C1 segment of cervical spinal cord (tissue), 14 donors: Measurements from ENCODE around the gene KCNG3.
"Not testable (repeated sequence)": the region's sequence is repeated elsewhere in the genome, so short reads cannot be mapped to it uniquely, and the experiment has no call there.

Experiments used
- DNase-seq, 14 donors: peaks; one replicate each; lab custom pipeline; 2025; lab: John Stamatoyannopoulos, UW

The KCNG3 gene

GRCh38 chr2:42430188-42430587 lies 63.6 kb downstream of the KCNG3 start:
- DNase-seq: no peak

- no peak for DNase-seq
Observed at GRCh38 chr2:42429352-42429751, 64.4 kb downstream of the KCNG3 start.

DNA sequence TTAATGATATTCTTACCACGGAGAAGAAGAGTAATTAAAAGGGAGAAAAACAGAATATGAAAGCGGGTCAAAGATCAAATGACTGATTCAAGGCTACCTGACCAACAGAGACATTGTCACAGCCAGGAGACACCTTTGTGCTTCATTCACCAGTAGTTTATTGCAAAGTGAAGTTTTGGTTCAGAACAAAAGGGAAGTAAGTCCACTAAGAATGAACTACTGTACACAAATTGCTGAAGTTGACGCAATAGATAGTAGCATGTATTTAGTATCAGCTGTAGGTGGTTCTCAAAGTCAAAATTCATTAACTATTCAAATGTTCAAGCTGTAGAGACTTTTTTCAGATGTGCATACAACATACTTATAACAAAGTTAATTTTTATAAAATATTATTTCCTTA lies 68.1 kb downstream of the KCNG3 start:
- DNase-seq: no peak

DNA sequence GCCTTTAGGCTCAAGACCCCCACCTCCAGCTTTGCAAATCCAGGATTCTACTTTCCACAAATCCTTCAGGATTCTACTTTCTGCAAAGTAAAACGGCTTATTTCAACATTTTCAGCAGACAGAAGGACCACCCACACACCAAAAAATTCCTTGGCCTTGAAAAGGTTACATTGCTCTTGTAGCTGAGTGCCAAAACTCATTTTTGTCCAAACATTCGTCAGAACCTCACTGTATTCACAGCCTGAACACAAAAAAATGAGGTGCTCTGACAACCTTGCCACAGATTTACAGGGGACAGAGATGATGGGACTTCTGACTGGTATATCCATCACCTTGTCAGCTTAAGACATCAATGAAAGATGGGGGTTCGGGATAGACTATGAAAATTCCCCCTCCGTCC lies 69.7 kb downstream of the KCNG3 start:
- no peak for DNase-seq

DNA sequence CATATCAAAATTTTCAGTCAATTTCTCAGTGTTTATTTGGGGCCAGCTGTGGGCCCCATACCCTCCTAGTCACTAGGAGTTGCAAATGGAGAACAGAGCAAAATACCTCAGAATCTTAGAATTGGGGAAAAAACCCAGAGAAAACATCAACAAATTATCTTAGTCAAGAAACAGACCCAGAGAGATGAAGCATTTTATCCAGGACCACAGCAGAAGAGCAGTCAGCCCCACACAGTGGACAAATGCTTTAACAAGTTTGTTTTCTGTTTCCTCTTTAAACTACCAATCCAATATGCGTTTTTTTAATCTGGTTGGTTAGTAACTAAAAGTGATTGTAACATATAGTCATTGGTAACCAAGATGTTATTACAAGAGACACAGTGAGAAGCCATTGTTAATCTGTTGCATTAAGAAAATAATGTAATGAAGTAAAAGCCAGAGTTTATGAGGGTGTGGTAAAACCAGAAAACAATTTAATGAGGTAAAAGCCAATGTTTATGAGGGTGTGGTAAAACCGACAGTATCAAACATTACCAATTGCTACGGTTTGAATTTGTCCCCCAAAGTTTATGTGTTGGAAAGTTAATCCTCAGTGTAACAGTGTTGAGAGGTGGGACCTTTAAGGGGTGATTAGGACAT lies 72.1 kb downstream of the KCNG3 start:
- DNase-seq: no peak

DNA sequence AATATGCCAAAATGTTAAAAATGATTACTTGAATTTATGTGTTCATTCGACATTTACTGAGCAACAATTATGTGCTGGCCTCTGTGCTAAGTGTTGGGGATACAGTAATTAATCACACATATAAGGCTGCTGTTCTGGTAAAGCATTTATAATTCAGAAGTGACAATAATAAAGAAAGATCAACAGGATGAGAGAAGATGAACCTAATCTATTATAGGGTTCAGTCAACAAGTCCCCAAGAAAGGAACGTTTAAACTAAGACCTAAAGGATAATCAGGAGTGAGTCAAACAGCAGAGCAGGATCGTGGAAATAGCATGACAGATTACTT lies 72.7 kb downstream of the KCNG3 start:
- DNase-seq: no peak

DNA sequence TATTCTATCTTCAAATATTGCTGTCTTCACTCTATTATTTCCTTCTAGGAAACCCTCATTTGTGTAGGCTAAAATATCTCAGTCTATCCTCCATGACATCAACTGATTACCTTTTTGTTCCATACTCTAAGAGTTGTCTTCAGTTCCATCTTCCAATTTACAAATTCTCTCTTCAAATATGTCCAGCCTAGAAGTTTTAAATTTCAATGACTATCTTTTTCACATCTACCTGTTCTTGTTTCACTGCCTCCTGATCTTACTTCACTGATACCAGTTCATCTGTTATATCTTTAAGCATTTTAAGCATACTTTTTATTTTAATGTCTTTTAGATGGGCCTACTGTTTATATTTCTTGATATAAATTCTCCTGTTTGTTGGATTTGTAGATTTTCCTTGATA lies 79.1 kb downstream of the KCNG3 start:
- DNase-seq: no peak

DNA sequence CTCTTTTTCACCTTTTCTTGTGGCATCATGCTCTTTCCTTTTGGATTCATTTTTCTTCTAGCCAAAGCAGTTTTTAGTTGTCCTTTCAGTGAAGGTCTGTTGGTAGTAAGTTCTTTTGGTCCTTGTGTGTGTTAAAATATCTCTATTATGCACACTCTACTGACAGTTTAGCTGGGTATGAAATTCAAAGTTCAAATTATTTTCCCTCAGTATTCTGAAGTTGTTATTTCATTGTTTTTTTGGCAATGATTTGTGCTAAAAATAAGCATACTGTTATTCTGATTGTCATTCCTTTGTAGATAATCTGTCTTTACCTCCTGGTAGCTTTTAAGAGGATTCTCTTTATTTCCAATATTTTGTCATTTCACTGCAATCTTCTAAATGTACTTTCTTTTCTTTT lies 79.6 kb downstream of the KCNG3 start:
- DNase-seq: no peak

DNA sequence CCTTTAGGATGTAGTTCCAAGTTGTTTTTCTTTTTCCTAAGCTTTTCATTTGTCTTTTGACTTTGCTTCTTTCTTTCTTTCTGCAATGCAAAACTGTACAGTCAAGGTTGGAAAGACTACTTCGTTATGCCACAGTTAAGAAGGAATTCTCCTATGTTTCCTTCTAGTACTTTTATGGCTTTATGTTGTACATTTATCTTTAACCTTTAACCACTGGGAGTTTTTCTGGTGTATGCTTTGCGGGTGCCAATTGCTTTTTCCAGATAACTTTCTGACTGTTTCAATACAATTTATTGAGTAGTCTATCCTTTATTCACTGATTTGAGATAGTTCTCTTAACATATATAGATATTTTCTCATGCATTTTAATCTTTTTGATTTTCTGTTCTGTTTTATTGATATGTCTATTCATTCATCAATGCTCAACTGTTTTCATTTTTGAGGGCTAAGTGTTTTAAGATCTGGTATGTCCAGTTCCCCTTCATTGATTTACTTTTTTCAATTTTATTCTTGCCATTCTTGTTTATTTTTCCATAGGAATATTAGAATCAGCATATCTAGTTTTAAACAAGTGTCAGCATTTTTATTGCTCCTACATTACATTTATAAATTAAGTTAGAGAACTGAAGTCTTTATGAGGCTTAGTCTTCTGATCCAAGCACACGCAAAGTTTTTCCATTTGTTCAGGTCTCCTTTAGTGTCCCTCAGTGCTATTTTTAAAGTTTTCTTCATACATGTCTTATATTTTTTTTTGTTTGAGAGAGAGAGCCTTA lies 82.9 kb downstream of the KCNG3 start:
- DNase-seq: no peak

DNA sequence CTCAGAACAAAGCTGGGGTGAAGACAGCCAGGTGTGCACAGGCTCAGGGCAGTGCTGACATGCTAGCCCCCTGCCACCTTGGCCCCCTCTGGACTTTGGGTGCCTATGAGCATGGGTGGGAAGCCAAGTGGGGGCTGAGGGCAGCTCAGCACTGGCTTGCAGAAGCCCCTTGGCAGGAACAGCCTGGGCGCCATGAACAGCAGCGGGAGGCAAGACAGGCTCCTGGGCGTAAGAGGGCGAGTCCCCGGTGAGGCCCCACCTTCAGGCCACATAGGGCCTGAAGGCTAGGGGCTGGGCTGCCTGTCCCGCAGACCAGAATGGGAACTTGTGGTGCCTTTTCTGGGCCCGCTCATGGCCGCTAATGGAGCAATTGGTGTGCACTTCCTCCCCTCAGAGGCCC lies 85.8 kb downstream of the KCNG3 start:
- DNase-seq: no peak

GRCh38 chr2:42407476-42407875 lies 86.3 kb downstream of the KCNG3 start:
- DNase-seq: no peak

DNA sequence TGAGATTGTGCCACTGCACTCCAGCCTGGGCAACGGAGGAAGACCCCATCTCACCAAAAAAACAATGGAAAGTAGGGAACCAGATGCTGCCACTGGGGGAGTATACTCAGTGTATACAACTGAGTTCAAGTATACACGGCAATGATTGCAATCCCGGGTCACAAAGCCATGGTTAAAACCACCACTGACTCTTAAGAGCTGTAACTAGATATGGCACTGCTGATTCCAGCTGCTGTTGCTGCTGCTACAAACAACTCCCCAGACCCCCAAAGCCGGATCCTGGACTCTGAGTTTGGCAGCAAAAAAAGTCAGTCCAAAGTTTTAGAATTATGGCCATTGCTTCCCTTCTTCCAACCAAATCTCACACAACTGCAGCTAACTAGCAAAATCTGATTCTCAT lies 89.1 kb downstream of the KCNG3 start:
- no peak for DNase-seq

GRCh38 chr2:42401773-42402172 lies 92.0 kb downstream of the KCNG3 start:
- no peak for DNase-seq

DNA sequence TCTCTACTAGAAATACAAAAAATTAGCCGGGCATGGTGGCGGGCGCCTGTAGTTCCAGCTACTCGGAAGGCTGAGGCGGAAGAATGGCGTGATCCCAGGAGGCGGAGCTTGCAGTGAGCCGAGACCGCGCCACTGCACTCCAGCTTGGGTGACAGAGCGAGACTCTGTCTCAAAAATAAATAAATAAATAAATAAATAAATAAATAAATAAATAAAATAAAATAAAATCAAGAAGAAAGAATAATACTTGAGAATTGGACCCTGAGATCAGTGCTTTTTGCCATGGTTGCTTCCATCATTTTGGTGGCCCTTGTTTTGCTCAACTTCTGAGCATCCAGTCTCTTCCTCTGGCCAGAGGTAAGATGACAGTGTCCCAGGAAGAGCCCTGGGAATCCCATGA lies 95.7 kb downstream of the KCNG3 start:
- DNase-seq: not testable (repeated sequence)

DNA sequence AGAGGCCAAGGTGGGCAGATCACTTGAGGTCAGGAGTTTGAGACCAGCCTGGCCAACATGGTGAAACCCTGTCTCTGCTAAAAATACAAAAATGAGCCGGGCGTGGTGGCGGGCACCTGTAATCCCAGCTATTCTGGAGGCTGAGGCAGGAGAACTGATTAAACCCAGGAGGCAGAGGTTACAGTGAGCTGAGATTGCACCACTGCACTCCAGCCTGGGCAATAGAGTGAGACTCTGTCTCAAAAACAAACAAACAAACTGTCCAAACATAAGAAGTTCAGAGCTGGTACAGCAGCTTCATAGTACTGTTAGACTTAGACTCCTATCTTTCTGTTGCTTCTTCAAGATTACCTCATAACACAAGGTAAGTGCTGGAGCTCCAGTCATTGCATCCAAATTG lies 100.5 kb downstream of the KCNG3 start:
- not testable (repeated sequence) for DNase-seq

GRCh38 chr2:42392191-42392590 lies 101.6 kb downstream of the KCNG3 start:
- DNase-seq: no peak
